HL-60 (cell line): ENCODE measurements around the gene ROR1.

Experiments used
- GABPA ChIP-seq: IDR thresholded peaks from 2 replicates; pipeline ENCODE4 v1.6.1; 2012; ENCODE audit warnings: low read depth
- POLR2AphosphoS5 ChIP-seq: IDR thresholded peaks from 2 replicates; pipeline ENCODE4 v1.6.1; 2012; ENCODE audit warnings: low read depth
- SPI1 ChIP-seq: IDR thresholded peaks from 2 replicates; pipeline ENCODE4 v1.6.1; 2012; ENCODE audit warnings: low read depth, mild to moderate bottlenecking, borderline replicate concordance
- TF ChIP-seq, protein P1 (sequence below): IDR thresholded peaks from 2 replicates; pipeline ENCODE4 v1.6.1; 2012; ENCODE audit warnings: low read depth; ENCODE audit not compliant: insufficient replicate concordance
- TF ChIP-seq, protein P2 (sequence below): IDR thresholded peaks from one replicate; pipeline ENCODE4 v1.5.1; 2011; ENCODE audit warnings: low read length, control low read depth, inconsistent platforms; ENCODE audit not compliant: insufficient read depth

DNA sequence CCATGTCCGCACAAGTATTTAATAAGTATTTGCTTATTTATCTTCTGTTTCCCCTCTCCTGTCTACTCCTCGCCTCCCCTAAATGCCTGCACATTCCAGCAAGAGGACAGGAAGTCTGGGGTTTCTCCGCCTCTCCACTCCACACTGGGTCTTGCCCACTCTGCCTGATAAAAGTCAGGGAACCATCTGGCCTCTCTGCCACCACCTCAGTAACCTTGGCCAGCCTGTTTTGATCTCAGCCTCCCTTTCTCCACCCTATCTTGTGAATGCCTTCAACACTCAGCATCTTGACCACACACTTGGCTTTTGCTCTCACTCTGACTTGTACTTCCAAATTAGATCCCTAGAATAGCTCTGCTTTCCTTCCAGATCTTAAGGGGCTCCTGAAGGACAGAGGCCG is 264.3 kb downstream of the ROR1 start:
- TF ChIP-seq, protein P1, sequence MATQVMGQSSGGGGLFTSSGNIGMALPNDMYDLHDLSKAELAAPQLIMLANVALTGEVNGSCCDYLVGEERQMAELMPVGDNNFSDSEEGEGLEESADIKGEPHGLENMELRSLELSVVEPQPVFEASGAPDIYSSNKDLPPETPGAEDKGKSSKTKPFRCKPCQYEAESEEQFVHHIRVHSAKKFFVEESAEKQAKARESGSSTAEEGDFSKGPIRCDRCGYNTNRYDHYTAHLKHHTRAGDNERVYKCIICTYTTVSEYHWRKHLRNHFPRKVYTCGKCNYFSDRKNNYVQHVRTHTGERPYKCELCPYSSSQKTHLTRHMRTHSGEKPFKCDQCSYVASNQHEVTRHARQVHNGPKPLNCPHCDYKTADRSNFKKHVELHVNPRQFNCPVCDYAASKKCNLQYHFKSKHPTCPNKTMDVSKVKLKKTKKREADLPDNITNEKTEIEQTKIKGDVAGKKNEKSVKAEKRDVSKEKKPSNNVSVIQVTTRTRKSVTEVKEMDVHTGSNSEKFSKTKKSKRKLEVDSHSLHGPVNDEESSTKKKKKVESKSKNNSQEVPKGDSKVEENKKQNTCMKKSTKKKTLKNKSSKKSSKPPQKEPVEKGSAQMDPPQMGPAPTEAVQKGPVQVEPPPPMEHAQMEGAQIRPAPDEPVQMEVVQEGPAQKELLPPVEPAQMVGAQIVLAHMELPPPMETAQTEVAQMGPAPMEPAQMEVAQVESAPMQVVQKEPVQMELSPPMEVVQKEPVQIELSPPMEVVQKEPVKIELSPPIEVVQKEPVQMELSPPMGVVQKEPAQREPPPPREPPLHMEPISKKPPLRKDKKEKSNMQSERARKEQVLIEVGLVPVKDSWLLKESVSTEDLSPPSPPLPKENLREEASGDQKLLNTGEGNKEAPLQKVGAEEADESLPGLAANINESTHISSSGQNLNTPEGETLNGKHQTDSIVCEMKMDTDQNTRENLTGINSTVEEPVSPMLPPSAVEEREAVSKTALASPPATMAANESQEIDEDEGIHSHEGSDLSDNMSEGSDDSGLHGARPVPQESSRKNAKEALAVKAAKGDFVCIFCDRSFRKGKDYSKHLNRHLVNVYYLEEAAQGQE: no peak
- TF ChIP-seq, protein P2, sequence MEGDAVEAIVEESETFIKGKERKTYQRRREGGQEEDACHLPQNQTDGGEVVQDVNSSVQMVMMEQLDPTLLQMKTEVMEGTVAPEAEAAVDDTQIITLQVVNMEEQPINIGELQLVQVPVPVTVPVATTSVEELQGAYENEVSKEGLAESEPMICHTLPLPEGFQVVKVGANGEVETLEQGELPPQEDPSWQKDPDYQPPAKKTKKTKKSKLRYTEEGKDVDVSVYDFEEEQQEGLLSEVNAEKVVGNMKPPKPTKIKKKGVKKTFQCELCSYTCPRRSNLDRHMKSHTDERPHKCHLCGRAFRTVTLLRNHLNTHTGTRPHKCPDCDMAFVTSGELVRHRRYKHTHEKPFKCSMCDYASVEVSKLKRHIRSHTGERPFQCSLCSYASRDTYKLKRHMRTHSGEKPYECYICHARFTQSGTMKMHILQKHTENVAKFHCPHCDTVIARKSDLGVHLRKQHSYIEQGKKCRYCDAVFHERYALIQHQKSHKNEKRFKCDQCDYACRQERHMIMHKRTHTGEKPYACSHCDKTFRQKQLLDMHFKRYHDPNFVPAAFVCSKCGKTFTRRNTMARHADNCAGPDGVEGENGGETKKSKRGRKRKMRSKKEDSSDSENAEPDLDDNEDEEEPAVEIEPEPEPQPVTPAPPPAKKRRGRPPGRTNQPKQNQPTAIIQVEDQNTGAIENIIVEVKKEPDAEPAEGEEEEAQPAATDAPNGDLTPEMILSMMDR: no peak
- TF ChIP-seq POLR2AphosphoS5: no peak
- TF ChIP-seq GABPA: no peak
- TF ChIP-seq SPI1: no peak
